GM18507 (cell line): ENCODE results near the gene CBX2.

ENCODE experiments used
- DNase-seq: peaks from one replicate; pipeline ENCODE4 v3.0.0; 2011; ENCODE audit warnings: low read depth; ENCODE audit not compliant: insufficient read length; ENCODE audit errors: extremely low spot score
- FAIRE-seq: peaks from 2 replicates; lab custom pipeline; 2011; peaks lifted over from hg19 to GRCh38; lab: Jason Lieb, UNC

Gene CBX2

DNA sequence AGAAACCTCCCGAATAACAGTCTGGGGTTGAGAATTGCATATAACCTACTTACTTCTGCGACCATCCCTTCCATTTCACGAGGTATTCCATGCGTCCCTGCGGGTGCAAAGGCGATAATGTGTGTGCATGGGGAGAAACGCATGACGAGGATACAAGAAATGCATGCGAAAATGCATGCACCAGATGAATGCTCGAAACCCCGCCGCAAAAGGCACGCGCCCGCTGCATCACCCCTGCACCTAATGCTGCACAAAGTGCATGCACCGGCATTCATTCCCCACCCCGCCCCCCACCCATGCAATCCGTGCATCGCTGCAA, 18.5 kb downstream of the CBX2 start:
- no peak for FAIRE-seq

GRCh38 chr17:79796763-79797491, 19.0 kb downstream of the CBX2 start, which contains the start of gene CBX8:
Gene CBX8 (minus strand): TSS chr17:79797077. CDS start chr17:79796998, 79 bp downstream.
- FAIRE-seq, result peak; percentile 99
- DNase-seq, result peak; percentile 99

More for the DNA sequence above, 18.5 kb downstream of the CBX2 start:
- no peak for DNase-seq

DNA sequence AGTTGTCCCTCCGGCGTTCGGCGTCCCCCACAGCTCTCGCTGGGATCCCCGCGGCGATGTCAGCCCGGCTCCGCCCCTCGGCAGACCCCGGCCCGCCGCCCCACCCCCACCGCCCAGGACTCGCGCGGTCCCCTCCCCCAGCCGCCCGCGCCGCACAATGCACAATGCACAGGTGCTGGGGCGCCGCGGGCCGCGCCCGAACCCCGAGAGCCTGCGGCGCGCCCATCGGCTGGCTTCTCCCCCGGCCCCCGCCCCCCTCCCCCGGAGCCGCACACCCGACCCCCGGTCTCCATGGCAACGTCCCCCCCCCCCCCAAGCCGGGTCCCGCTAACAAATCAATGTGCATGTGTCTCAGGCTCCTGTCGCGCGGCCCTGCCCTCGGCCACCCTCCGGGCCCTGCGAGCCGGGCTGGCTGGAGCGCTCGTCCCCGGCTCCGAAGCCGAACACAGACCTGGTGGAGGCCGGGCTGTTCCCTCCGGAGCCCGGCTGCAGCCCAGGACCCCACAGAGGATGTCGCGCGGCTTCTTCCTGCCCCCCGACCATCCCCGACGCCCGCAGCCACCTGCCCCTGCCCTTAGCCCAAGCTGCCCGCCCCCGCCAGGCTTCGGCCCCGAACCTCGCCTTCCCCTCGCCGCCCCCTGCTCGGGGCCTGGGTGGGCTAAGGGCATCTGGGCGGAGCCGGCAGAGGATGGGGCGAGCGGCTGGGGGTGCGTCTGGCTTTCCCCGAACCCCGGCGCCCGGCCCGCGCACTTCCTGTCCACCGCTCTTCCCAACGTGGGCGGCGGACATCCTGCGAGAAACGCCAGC, 19.7 kb downstream of the CBX2 start:
- DNase-seq (no peak), FAIRE-seq (no peak)

- no peak for FAIRE-seq
- no peak for DNase-seq
Observed at GRCh38 chr17:79798299-79799173, 20.6 kb downstream of the CBX2 start.

DNA sequence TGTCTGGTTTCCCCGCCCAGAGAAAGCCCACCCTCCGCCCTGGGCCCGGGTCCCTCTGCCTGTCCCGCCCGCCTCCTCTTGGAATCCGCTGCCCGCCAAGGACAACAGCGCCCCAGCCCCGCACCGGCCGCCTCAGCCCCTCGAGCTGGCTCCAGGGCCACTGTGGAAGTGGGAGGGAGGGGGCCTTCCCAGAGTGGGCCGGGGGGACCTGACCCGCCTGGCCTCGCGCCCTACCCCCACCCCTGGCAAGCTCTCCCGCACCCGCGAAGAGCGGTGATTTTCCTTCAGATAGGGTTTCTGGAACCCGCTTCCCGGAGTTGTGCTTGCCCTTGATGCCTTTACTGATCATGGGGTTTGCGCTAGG, 21.2 kb downstream of the CBX2 start:
- FAIRE-seq (no peak), DNase-seq (no peak)

DNA sequence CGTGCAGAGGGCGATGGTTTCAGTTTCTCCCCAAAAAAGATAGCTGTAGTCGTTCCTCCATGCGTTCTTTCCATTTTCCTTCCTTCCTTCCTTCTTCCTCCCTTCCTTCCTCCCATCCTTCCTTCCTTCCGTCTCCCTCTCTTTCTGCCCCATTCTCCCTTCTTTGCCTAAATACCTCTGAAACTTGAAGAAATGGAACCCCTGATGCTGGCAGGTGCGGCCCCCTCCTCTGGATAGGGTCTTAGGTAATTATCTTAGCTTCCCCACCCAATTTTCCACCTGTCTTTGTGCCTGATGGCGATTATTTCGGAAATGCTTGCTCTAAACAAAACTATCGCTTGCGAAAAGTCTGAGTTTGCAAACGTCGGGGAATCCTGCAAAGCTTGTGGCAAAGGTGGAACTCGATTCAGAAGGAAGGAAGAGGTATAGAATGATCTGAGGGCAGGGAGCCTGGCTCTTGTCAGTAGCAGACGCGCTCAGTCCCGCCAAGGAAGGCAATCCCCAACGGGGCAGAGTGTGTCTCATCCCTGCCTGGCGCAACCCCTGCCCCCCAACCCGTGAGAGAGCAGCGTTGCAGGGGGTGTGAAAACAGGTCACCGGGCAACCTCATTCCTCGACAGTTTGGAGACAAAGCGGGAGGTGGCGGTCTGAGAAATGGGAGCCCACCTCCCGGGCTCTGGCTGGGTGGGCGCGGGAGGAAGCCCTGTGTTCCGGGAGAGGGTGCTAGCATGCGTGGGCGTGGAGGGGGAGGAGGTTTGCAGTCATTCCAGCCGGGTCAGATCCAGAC, 21.8 kb downstream of the CBX2 start:
- DNase-seq (no peak), FAIRE-seq (no peak)

- DNase-seq, result no peak
- FAIRE-seq, result peak; percentile 15
Observed at GRCh38 chr17:79800325-79801155, 22.6 kb downstream of the CBX2 start.

- no peak for DNase-seq
- no peak for FAIRE-seq
Observed at GRCh38 chr17:79801156-79802038, 23.4 kb downstream of the CBX2 start.

DNA sequence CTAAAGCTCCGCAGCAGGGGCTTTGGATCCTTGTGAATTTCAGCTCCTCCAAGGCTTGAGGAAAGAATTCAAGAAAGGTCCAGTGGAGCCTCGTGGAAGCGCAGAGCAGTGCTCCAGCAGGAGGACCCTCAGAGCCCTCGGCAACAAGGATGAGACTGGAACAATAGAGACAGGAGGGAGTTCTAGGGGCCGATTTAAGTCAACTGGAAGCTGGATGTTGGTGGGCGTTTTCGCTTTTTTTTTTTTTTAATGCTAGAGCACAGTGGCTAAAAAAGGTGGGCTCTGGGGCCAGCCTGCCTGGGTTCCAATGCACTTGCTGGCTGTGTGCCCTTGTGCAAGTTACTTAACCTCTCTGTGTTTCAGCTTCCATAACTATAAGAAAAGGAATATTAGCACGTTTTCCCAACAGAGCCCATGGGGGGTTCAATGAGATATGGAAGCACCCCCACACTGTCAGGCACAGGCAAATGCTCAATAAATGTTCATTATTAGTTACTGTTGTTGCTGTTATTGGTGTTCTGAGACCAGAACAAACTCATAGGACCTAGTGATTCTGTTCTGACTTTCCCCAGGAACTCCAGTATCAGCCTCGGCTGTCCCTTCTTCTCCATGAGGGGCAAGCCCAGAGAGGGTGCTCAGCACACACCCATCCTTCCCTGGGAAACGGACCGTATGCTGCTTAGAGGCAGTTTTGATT, 24.2 kb downstream of the CBX2 start:
- FAIRE-seq (no peak), DNase-seq (no peak)

- no peak for DNase-seq
- no peak for FAIRE-seq
Observed at GRCh38 chr17:79802736-79803420, 24.9 kb downstream of the CBX2 start.

DNA sequence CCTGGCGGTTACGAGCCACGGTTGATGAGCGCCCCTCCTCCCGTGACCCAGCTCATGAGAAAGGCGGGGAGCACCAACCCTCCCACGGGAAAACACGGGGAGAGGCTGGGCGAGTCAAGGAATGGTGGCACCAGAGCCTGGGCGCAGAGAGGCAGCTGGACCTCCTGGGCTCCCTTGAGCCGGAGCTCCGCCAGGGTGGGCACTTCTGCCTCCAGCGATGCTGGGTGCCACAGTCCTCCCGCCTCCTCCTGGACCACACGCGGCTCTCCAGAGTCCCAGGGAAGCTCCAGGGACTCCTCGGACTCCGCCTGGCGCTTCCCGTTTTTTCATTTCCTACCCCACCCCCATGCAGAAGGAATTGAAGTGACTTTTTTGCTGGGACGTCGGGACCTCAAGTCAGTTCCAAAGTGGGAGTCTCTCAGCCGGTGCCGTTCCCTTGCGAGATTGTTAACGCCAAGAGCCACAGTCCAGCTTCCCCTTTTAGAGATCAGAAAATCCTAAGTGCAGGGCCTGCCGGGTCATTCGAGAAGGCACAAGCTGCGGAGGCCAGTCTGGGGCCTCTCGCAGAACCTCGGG, 25.6 kb downstream of the CBX2 start:
- DNase-seq (no peak), FAIRE-seq (no peak)

GRCh38 chr17:79803997-79804855, 26.3 kb downstream of the CBX2 start:
- DNase-seq, result peak; percentile 47
- FAIRE-seq, result peak; percentile 93

DNA sequence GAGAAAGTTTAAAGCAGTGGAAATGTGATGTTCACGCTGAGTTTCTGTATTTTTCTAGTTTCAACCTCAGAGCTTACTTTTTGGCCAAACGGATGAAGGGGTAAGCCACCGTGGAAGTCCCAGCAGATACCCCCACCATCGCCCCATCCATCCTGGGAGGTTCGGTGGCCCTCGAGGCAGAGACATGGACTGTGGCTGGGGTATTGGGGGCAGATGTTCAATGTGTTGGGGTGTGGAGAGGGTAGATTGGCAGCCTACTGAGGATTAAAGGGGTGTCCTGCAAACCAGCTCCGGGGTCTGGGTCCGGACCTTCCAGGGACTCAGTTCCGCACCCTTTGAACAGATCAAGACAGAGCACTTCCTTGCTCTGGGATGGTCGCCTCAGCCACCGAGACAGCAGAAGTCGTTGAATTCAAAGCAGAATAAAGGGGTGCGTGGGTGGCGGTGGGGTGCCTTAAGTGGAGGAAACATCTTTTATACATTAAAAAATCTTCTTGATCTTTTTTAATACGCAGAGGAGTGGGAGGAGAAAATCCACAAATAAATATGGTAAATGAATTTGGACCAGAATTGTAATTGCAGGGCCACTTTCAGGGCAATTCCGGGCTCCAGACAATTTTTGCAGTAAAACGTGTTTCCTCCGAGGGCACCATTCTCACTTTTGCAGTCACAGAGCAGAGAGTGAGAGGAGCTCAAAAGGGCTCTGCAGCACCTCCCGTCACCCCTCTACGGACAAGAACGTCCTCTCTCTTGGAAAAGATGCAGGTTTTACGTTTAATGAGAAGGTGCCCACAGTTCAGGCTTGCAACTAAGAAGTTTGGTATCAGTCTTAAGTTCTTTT, 27.1 kb downstream of the CBX2 start:
- no peak for FAIRE-seq
- no peak for DNase-seq

- no peak for DNase-seq
- FAIRE-seq, result no peak
Observed at GRCh38 chr17:79806446-79806760, 28.5 kb downstream of the CBX2 start.
